ENCODE results near the gene MAD1L1.

The MAD1L1 gene

DNA sequence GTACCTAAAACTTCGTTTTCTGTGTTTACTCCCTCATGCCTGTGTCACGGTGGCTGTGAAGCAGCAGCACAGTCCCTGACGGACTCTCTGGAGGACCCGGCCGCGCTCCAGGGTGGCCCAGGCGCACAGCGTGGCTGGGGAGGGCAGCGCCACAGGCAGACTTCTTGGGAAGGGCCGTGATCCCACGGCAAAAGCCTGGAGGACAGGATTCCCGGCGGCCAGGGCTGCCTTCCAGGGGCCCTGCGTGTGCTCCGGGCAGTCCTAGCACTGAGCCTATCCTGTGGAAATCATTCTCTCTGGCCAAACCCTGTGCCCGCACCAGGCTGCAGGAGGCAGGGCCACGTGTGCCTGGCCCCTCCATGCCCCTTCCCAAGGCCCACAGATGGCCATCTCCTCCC lies 244.2 kb downstream of the MAD1L1 start:
- Histone ChIP-seq H3K9ac (no peak overlapping the region), H2AFZ (ENCODE audit: low read depth) (no peak overlapping the region), H3K4me1 (ENCODE audit: low read depth, poor library complexity, severe bottlenecking) (no peaks in the 10 kb centered on the region), H3K27ac (no peak overlapping the region), H3K4me3 (IDR thresholded peaks at IDR 0.05; ENCODE audit: insufficient read depth, low read depth, low read length) (no peak overlapping the region), H3K36me3 (ENCODE audit: insufficient read depth) (no peaks in the 10 kb centered on the region), H3K79me2 (ENCODE audit: insufficient read depth, low read depth) (no peaks in the 10 kb centered on the region), H4K20me1 (ENCODE audit: insufficient read depth) (no peaks in the 10 kb centered on the region), H3K4me2 (no peak overlapping the region), H3K27me3 (ENCODE audit: insufficient read depth, low read depth) (no peaks in the 10 kb centered on the region)
- TF ChIP-seq, protein P1, sequence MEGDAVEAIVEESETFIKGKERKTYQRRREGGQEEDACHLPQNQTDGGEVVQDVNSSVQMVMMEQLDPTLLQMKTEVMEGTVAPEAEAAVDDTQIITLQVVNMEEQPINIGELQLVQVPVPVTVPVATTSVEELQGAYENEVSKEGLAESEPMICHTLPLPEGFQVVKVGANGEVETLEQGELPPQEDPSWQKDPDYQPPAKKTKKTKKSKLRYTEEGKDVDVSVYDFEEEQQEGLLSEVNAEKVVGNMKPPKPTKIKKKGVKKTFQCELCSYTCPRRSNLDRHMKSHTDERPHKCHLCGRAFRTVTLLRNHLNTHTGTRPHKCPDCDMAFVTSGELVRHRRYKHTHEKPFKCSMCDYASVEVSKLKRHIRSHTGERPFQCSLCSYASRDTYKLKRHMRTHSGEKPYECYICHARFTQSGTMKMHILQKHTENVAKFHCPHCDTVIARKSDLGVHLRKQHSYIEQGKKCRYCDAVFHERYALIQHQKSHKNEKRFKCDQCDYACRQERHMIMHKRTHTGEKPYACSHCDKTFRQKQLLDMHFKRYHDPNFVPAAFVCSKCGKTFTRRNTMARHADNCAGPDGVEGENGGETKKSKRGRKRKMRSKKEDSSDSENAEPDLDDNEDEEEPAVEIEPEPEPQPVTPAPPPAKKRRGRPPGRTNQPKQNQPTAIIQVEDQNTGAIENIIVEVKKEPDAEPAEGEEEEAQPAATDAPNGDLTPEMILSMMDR (conservative IDR thresholded peaks at IDR 0.05; ENCODE audit: low read depth, low read length), result no peak

DNA sequence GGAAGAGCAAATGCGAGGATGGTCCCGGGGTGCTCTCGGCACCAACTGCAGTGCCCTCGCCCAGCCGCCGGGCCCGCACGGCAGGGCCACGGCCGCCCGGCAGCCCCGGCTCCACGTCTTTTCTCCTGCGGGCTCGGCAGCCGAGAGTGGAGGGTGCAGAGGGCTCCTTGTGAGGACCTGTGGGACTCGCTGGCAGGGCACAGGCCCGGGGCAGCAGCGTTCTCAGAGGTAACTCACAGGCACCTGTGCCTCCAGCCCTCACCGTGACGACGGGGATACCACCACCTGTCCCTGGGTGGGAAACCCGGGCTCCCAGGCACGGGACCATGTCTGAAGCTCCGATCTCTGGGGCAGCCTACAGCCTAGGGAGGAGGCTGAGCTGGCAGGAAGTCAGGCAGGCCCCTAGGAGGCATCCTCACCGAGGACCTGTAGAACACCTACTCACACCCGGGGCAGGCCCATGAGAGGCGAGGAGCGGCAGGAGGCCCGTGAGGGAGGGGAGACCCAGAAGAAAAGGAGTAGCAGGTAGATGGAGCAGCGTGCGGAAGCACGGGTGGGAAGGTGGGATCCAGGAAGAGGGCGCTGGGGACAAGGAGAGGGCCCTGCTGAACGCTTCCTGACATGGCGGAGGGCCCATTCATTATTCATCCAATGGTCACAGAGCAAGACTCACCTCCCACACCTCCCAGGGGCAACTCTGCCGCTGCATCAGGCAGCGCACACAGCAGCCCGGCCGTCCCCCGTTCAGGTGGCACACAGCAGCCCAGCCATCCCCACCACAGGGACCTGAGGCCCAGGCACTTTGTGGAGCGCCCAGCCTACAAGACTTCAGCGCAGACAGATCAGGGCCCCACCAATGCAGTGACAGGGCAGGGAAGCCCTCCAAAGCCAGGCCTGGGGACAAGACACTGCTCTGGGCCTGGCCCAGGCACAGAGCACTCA lies 244.9 kb downstream of the MAD1L1 start:
- no peak overlapping the region for H3K4me2 ChIP-seq
- no peaks in the 10 kb centered on the region for H3K36me3 ChIP-seq (ENCODE audit: insufficient read depth)
- H3K4me1 ChIP-seq (ENCODE audit: low read depth, poor library complexity, severe bottlenecking), result no peaks in the 10 kb centered on the region
- H3K9ac ChIP-seq, result no peak overlapping the region
- TF ChIP-seq, protein P1 (conservative IDR thresholded peaks at IDR 0.05; ENCODE audit: low read depth, low read length), result no peak
- H4K20me1 ChIP-seq (ENCODE audit: insufficient read depth), result no peaks in the 10 kb centered on the region
- no peak overlapping the region for H3K4me3 ChIP-seq (IDR thresholded peaks at IDR 0.05; ENCODE audit: insufficient read depth, low read depth, low read length)
- no peak overlapping the region for H3K27ac ChIP-seq
- H3K27me3 ChIP-seq (ENCODE audit: insufficient read depth, low read depth), result no peaks in the 10 kb centered on the region
- no peaks in the 10 kb centered on the region for H3K79me2 ChIP-seq (ENCODE audit: insufficient read depth, low read depth)
- no peak overlapping the region for H2AFZ ChIP-seq (ENCODE audit: low read depth)

DNA sequence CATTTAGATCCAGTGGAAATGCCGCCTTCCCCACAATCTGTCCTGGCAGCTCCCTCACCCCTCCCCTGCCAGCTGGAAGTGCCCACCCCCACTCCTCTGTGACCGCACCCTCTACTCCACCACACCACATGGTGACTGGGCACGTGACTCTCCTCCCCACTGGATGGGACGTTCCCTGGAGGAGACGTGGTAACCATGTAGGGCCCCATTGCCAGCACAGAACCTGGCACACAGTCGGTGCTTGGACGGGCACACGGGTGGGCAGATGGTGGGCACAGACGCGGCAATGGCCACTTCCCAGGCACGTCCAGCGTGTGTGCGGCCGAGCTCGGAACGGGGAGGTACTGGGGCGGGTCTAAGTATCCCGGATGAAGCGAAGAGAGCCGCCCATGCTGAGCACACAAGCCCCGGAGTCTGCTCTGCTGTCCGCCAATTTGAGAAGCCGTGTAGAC lies 245.6 kb downstream of the MAD1L1 start:
- TF ChIP-seq, protein P1 (conservative IDR thresholded peaks at IDR 0.05; ENCODE audit: low read depth, low read length), result no peak
- no peak overlapping the region for H3K9ac ChIP-seq
- no peak overlapping the region for H3K4me2 ChIP-seq
- H3K4me1 ChIP-seq (ENCODE audit: low read depth, poor library complexity, severe bottlenecking), result no peaks in the 10 kb centered on the region
- H3K79me2 ChIP-seq (ENCODE audit: insufficient read depth, low read depth), result no peaks in the 10 kb centered on the region
- no peak overlapping the region for H3K27ac ChIP-seq
- H3K4me3 ChIP-seq (IDR thresholded peaks at IDR 0.05; ENCODE audit: insufficient read depth, low read depth, low read length), result no peak overlapping the region
- no peaks in the 10 kb centered on the region for H3K36me3 ChIP-seq (ENCODE audit: insufficient read depth)
- no peaks in the 10 kb centered on the region for H3K27me3 ChIP-seq (ENCODE audit: insufficient read depth, low read depth)
- H2AFZ ChIP-seq (ENCODE audit: low read depth), result no peak overlapping the region
- no peaks in the 10 kb centered on the region for H4K20me1 ChIP-seq (ENCODE audit: insufficient read depth)

DNA sequence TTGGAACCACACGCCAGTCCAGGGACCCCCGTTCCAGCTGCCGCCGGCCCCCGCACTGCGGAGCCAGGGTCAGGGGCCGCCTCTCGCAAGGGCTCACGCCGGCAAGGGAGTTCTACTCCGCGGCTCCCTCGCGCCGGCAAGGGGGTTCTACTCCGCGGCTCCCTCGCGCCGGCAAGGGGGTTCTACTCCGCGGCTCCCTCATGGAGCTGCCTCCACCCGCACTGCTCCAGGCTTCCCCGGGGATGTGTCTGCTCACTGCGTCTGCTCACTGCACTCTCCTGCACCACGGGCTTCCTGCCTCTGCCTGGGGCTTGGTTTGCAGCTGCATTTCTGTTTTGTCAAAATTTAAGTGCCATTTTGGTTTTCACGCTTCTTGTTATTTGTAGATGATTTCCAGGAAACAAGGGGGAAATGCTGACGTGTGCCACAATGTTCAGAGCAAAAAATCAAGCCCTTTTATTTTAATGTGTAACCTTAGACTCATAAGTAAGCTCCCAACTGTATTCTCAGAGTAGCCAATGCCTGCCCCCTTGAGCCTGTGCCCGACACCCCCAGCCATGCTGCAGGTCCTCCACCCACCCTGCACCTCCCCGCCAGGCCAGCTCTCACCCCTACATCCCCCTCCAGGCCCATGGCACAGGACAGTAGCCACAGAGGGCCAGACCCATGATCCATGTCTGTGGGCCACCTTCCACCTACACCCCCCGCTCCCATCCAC lies 246.2 kb downstream of the MAD1L1 start:
- H4K20me1 ChIP-seq (ENCODE audit: insufficient read depth), result no peaks in the 10 kb centered on the region

More for the DNA sequence above, 246.2 kb downstream of the MAD1L1 start:
- Histone ChIP-seq H3K9ac (no peak overlapping the region), H2AFZ (ENCODE audit: low read depth) (no peak overlapping the region), H3K79me2 (ENCODE audit: insufficient read depth, low read depth) (no peaks in the 10 kb centered on the region), H3K4me3 (IDR thresholded peaks at IDR 0.05; ENCODE audit: insufficient read depth, low read depth, low read length) (no peak overlapping the region), H3K4me2 (no peak overlapping the region), H3K27ac (no peak overlapping the region), H3K4me1 (ENCODE audit: low read depth, poor library complexity, severe bottlenecking) (no peaks in the 10 kb centered on the region), H3K36me3 (ENCODE audit: insufficient read depth) (no peaks in the 10 kb centered on the region), H3K27me3 (ENCODE audit: insufficient read depth, low read depth) (no peaks in the 10 kb centered on the region)
- TF ChIP-seq, protein P1 (conservative IDR thresholded peaks at IDR 0.05; ENCODE audit: low read depth, low read length), result no peak
